ENCODE results near the gene ANHX. TPM values are rescaled to one million over a fixed set of nuclear protein-coding genes. Genes with fewer than 3 reads are reported as not detected.
"Not testable (repeated sequence)": the region's sequence is repeated elsewhere in the genome, so short reads cannot be mapped to it uniquely, and the experiment has no call there.

ANHX gene
- total RNA-seq = not detected
- polyA plus RNA-seq = not detected
- long read RNA-seq, donor 1 = 0 reads
- long read RNA-seq, donor 2 = 0 reads

GRCh38 chr12:133235401-133236112 lies at the start of gene ANHX:
Gene ANHX (minus strand): TSS chr12:133235877. CDS start chr12:133234356, 1,521 bp downstream.
- no peak for ATAC-seq
- H3K4me3 ChIP-seq = no peak within 1 kb of the TSS
- no peaks in the 10 kb centered on the region for H3K27me3 ChIP-seq (ENCODE audit: insufficient read depth in 3 of 3, low read length in 2 of 3)
- DNase-seq = no peak
- H3K36me3 ChIP-seq (ENCODE audit: insufficient read depth in 1 of 2, low read depth in 1 of 2) = no peaks in the 10 kb centered on the region
- TF ChIP-seq CTCF (IDR thresholded peaks at IDR 0.05) = no peak
- no peaks in the 10 kb centered on the region for H3K4me1 ChIP-seq
- 39 to 46% (median 44%) methylated on average over 29 to 61 of the region's 61 CpGs for WGBS, 3 donors
- H3K9me3 ChIP-seq = no peaks in the 10 kb centered on the region
- intact Hi-C loops (cut with DNase I) = no loop called here
- no peak within 1 kb of the TSS for H3K27ac ChIP-seq

GRCh38 chr12:133264668-133265067 lies 29.0 kb upstream of the ANHX start:
- H3K27me3 ChIP-seq (ENCODE audit: insufficient read depth in 3 of 3, low read length in 2 of 3); DNase-seq; H3K4me3 ChIP-seq; H3K9me3 ChIP-seq; intact Hi-C loops (cut with DNase I); H3K4me1 ChIP-seq; H3K36me3 ChIP-seq (ENCODE audit: insufficient read depth in 1 of 2, low read depth in 1 of 2); H3K27ac ChIP-seq: not testable (repeated sequence)
- 90 to 96% (median 92%) methylated on average over 11 of the region's 11 CpGs for WGBS, 3 donors
- peak in 1 of 4 donors; percentile 24 for ATAC-seq

- Histone ChIP-seq H3K27ac (no peak overlapping the region), H3K36me3 (ENCODE audit: insufficient read depth in 1 of 2, low read depth in 1 of 2) (no peaks in the 10 kb centered on the region), H3K4me3 (no peak overlapping the region), H3K27me3 (ENCODE audit: insufficient read depth in 3 of 3, low read length in 2 of 3) (no peaks in the 10 kb centered on the region), H3K4me1 (no peaks in the 10 kb centered on the region), H3K9me3 (no peaks in the 10 kb centered on the region)
- WGBS, 3 donors = 80 to 83% (median 83%) methylated on average over 33 of the region's 33 CpGs
- TF ChIP-seq CTCF (IDR thresholded peaks at IDR 0.05) = no peak
- intact Hi-C loops (cut with DNase I) = no loop called here
- ATAC-seq (no peak), DNase-seq (no peak)
These were observed 28.5 kb upstream of the ANHX start for GRCh38 chr12:133264173-133264572.

- Histone ChIP-seq H3K4me1 (no peaks in the 10 kb centered on the region), H3K27ac (no peak overlapping the region), H3K36me3 (ENCODE audit: insufficient read depth in 1 of 2, low read depth in 1 of 2) (no peaks in the 10 kb centered on the region), H3K9me3 (no peaks in the 10 kb centered on the region), H3K27me3 (ENCODE audit: insufficient read depth in 3 of 3, low read length in 2 of 3) (no peaks in the 10 kb centered on the region), H3K4me3 (no peak overlapping the region)
- ATAC-seq = no peak
- no peak for DNase-seq
- 18 to 34% (median 31%) methylated on average over 1 of the region's 1 CpG for WGBS, 3 donors
- no peak for TF ChIP-seq CTCF (IDR thresholded peaks at IDR 0.05)
- intact Hi-C loops (cut with DNase I) = no loop called here
These were observed 20.6 kb upstream of the ANHX start for GRCh38 chr12:133256321-133256720.

- WGBS, 3 donors = 27 to 33% (median 32%) methylated on average over 1 of the region's 1 CpG
- not testable (repeated sequence) for H3K27ac ChIP-seq
These were observed 20.2 kb upstream of the ANHX start for GRCh38 chr12:133255833-133256232.

More at GRCh38 chr12:133255833-133256232, 20.2 kb upstream of the ANHX start:
- H3K27me3 ChIP-seq (ENCODE audit: insufficient read depth in 3 of 3, low read length in 2 of 3); DNase-seq; ATAC-seq; H3K4me3 ChIP-seq; H3K9me3 ChIP-seq; intact Hi-C loops (cut with DNase I); H3K36me3 ChIP-seq (ENCODE audit: insufficient read depth in 1 of 2, low read depth in 1 of 2); H3K4me1 ChIP-seq: not testable (repeated sequence)
